GM12878 (cell line): ENCODE results near the gene SPATA22. TPM values are rescaled to one million over a fixed set of nuclear protein-coding genes. Genes with fewer than 3 reads are reported as not detected.

Source experiments
- ATAC-seq: fragments of 200-7000 bp; cut with Tn5 transposase; 3 replicates; pipeline ENCODE4 v1.9.1; 2020; ENCODE audit warnings: mild to moderate bottlenecking, moderate library complexity
- BruUV-seq: library from RNA; stranded (reverse); fragments of 400-500 nt; replicated peaks from 2 replicates; lab custom pipeline; 2021; lab: Mats Ljungman, UMichigan
- CTCF ChIA-PET: fragments of 300-600 bp; sonication (Branson Sonifier 250); formaldehyde crosslinking; extraction: SDS; loops from one replicate; lab custom pipeline; 2021; ENCODE audit warnings: inconsistent platforms; lab: Yijun Ruan, JAX
- POLR2A ChIA-PET: fragments of 350-600 bp; formaldehyde crosslinking; extraction: SDS; loops from one replicate; lab custom pipeline; 2021; ENCODE audit warnings: inconsistent platforms; lab: Charles Lee
- RAD21 ChIA-PET: fragments of 300-600 bp; sonication (Branson Sonifier 250); formaldehyde crosslinking; loops from one replicate; lab custom pipeline; 2023; ENCODE audit warnings: antibody characterized with exemption; ENCODE audit not compliant: unreplicated experiment; lab: Charles Lee
- SMC1A ChIA-PET: fragments of 300-600 bp; sonication (Branson Sonifier 250); formaldehyde crosslinking; loops from one replicate; lab custom pipeline; 2023; ENCODE audit not compliant: unreplicated experiment, uncharacterized antibody; lab: Charles Lee
- DNase-seq: peaks from one replicate; pipeline ENCODE4 v3.0.0-alpha.2; 2011; ENCODE audit warnings: low read depth, low spot score
- FAIRE-seq: peaks from 3 replicates; lab custom pipeline; 2011; peaks lifted over from hg19 to GRCh38; lab: Jason Lieb, UNC
- H2AFZ ChIP-seq: 2 replicates; pipeline ENCODE4 v1.6.0; 2011; ENCODE audit warnings: low read depth, low read length, control low read depth; ENCODE audit not compliant: control insufficient read depth
- H3K27ac ChIP-seq: 2 replicates; pipeline ENCODE4 v1.5.1; 2011; ENCODE audit warnings: control low read depth; ENCODE audit not compliant: control insufficient read depth, insufficient read depth
- H3K27me3 ChIP-seq, 2 experiments: replicated peaks in 1 of 2; 2 replicates each; pipeline versions ENCODE4 v1.6.0 to v1.6.1; 2011; ENCODE audit warnings: low read length in 1 of 2; ENCODE audit not compliant: control insufficient read depth in 2 of 2, insufficient read depth in 2 of 2
- H3K36me3 ChIP-seq, 2 experiments: 2 replicates each; pipeline ENCODE4 v1.5.1; 2011; ENCODE audit warnings: low read length in 1 of 2; ENCODE audit not compliant: control insufficient read depth in 2 of 2, insufficient read depth in 2 of 2
- H3K4me1 ChIP-seq: 2 replicates; pipeline ENCODE4 v1.6.1; 2011; ENCODE audit warnings: mild to moderate bottlenecking, low read length, moderate library complexity, mixed read lengths; ENCODE audit not compliant: control insufficient read depth, insufficient read depth
- H3K4me2 ChIP-seq: 2 replicates; pipeline ENCODE4 v1.6.0; 2011; ENCODE audit warnings: control low read depth; ENCODE audit not compliant: control insufficient read depth, insufficient read depth
- H3K4me3 ChIP-seq: fragments of 200-600 bp; sonication (generic); 2 replicates; pipeline ENCODE4 v1.5.1; 2016
- H3K79me2 ChIP-seq: 2 replicates; pipeline ENCODE4 v1.6.0; 2011; ENCODE audit warnings: low read length; ENCODE audit not compliant: control insufficient read depth, insufficient read depth
- H3K9ac ChIP-seq: 2 replicates; pipeline ENCODE4 v1.8.0; 2011; ENCODE audit warnings: low read length, control low read depth, mixed read lengths; ENCODE audit not compliant: control insufficient read depth, insufficient read depth
- H3K9me3 ChIP-seq: replicated peaks from 3 replicates; pipeline ENCODE4 v1.5.1; 2011; ENCODE audit warnings: mild to moderate bottlenecking, low read length; ENCODE audit not compliant: control insufficient read depth, insufficient read depth
- H4K20me1 ChIP-seq: 2 replicates; pipeline ENCODE4 v1.6.0; 2011; ENCODE audit not compliant: control insufficient read depth, insufficient read depth
- CBFB ChIP-seq: IDR thresholded peaks from 2 replicates; pipeline ENCODE4 v1.6.1; 2016; ENCODE audit warnings: antibody characterized with exemption, low read depth
- HDAC6 ChIP-seq: fragments of 200-600 bp; sonication (generic); IDR thresholded peaks from one replicate; pipeline ENCODE4 v1.8.0; 2017; ENCODE audit warnings: antibody characterized with exemption; ENCODE audit not compliant: unreplicated experiment
- IRF4 ChIP-seq: IDR thresholded peaks from 2 replicates; pipeline ENCODE4 v1.6.1; 2011; ENCODE audit warnings: low read depth, low read length
- JUND ChIP-seq: IDR thresholded peaks from 2 replicates; pipeline ENCODE4 v1.6.1; 2012; ENCODE audit warnings: low read depth, mild to moderate bottlenecking, low read length, improper control_type of control experiment, moderate library complexity
- KLF5 ChIP-seq: fragments of 450-650 bp; IDR thresholded peaks from 2 replicates; pipeline ENCODE4 v1.6.1; 2014; ENCODE audit warnings: mild to moderate bottlenecking; ENCODE audit not compliant: partially characterized antibody
- MXI1 ChIP-seq: fragments of 150-350 bp; IDR thresholded peaks from 2 replicates; pipeline ENCODE4 v1.6.1; 2011; ENCODE audit warnings: low read depth, mild to moderate bottlenecking, inconsistent platforms, low read length, improper control_type of control experiment
- NFYB ChIP-seq: IDR thresholded peaks from 2 replicates; pipeline ENCODE4 v1.6.1; 2011; ENCODE audit warnings: low read depth, mild to moderate bottlenecking, low read length, improper control_type of control experiment, moderate library complexity; ENCODE audit not compliant: insufficient read depth
- RAD21 ChIP-seq: IDR thresholded peaks from 2 replicates; pipeline ENCODE4 v1.6.1; 2011; ENCODE audit warnings: mild to moderate bottlenecking, low read depth, low read length, moderate library complexity; ENCODE audit not compliant: insufficient read depth
- RELB ChIP-seq: fragments of 450-650 bp; IDR thresholded peaks from 2 replicates; pipeline ENCODE4 v1.6.1; 2017; ENCODE audit warnings: low read depth, mild to moderate bottlenecking, moderate library complexity
- SP1 ChIP-seq: IDR thresholded peaks from one replicate; pipeline ENCODE4 v1.6.1; 2011; ENCODE audit warnings: low read depth, low read length
- TARDBP ChIP-seq: IDR thresholded peaks from 2 replicates; pipeline ENCODE4 v1.6.1; 2016; ENCODE audit warnings: borderline replicate concordance
- ZNF687 ChIP-seq: fragments of 450-650 bp; IDR thresholded peaks from 2 replicates; pipeline ENCODE4 v1.6.1; 2017; ENCODE audit warnings: mild to moderate bottlenecking, moderate library complexity
- ZSCAN29 ChIP-seq: fragments of 450-650 bp; IDR thresholded peaks from 2 replicates; pipeline ENCODE4 v1.6.1; 2017; ENCODE audit warnings: mild to moderate bottlenecking, moderate library complexity
- WGBS: methylation state at CpG from one replicate; pipeline ENCODE4 v1.1.6; 2016; ENCODE audit warnings: low lambda C conversion rate; ENCODE audit not compliant: insufficient replicate concordance, insufficient coverage; ENCODE audit errors: missing lambda C conversion rate; 5-methylcytosine and 5-hydroxymethylcytosine counted together
- in situ Hi-C: fragments of 300-500 bp; cut with MboI; formaldehyde crosslinking; loops from 9 replicates; pipeline ENCODE4 v1.14.3; 2018; ENCODE audit warnings: mixed read lengths
- intact Hi-C: fragments of 100-400 bp; cut with micrococcal nuclease; formaldehyde crosslinking; loops from one replicate; pipeline ENCODE4 v1.14.2; 2022; ENCODE audit not compliant: unreplicated experiment
- polyA plus RNA-seq, 11 experiments: library from polyadenylated mRNA; depleted of rRNA in 4 of 11; unstranded in 6 of 11; stranded (reverse) in 5 of 11; fragments of >200 nt; fragmentation: Nextera tagmentation in 4 of 11; fragmentation: Illumina TruSeq in 1 of 11; extraction: Ambion mirVana in 4 of 11; extraction: Trizol in 1 of 11; gene quantifications; 1 replicate in 1 of 11; 2 replicates in 10 of 11; pipeline versions ENCODE4 v1.2.1 to v1.2.3, GENCODE V29; 2011 to 2016; ENCODE audit warnings: inconsistent platforms in 2 of 11, missing spikeins in 2 of 11, low read depth in 1 of 11
- total RNA-seq, 4 experiments: library from RNA; depleted of rRNA in 3 of 4; stranded (reverse); fragments of >200 nt in 3 of 4; fragmentation: Illumina TruSeq in 1 of 4; extraction: Trizol in 1 of 4; gene quantifications; 2 replicates each; pipeline versions ENCODE4 v1.2.1 to v1.2.3, GENCODE V29; 2013 to 2021

SPATA22 gene
- total and polyA plus RNA-seq, 10 of the 15 experiments (the other 5 are each of a cell fraction or from before 2014, with no cell fraction given): not detected

GRCh38 chr17:3433741-3434140 is 37.9 kb downstream of the SPATA22 start, which contains the start of gene OR1E2:
Gene OR1E2, minus strand, starts transcription at chr17:3433841. Its CDS starts 0 bp downstream, at chr17:3433841.
- Histone ChIP-seq H3K79me2 (no peaks in the 10 kb centered on the region), H3K9me3 (no peaks in the 10 kb centered on the region), H3K4me1 (no peaks in the 10 kb centered on the region), H3K9ac (no peak within 1 kb of the TSS), H3K36me3 (no peaks in the 10 kb centered on the region), H2AFZ (no peak within 1 kb of the TSS), H3K4me2 (no peak within 1 kb of the TSS)
- ChIA-PET SMC1A (no interaction called here), CTCF (no interaction called here), POLR2A (no interaction called here)
- ATAC-seq (no peak), DNase-seq (no peak)
- in situ Hi-C loops: no loop called here
- no TSS peak for BruUV-seq
- TF ChIP-seq ZSCAN29 (no peak), RAD21 (no peak), IRF4 (no peak), MXI1 (no peak), CBFB (no peak), NFYB (no peak), JUND (no peak), TARDBP (no peak), ZNF687 (no peak), KLF5 (no peak), HDAC6 (no peak), SP1 (no peak), RELB (no peak)
- TF ChIP-seq, all 136 proteins: peak for 0
- FAIRE-seq: no peak
- no peaks in the 10 kb centered on the region for H3K27me3 ChIP-seq
- 11% methylated on average over 3 of the region's 3 CpGs for WGBS
- no peaks in the 10 kb centered on the region for H4K20me1 ChIP-seq
- no peak within 1 kb of the TSS for H3K4me3 ChIP-seq
- RAD21 ChIA-PET: no interaction called here
- no peak within 1 kb of the TSS for H3K27ac ChIP-seq
- intact Hi-C loops: no loop called here
